Neural progenitor cell (in vitro differentiated cells): Measurements from ENCODE around the gene FAM162A.

ENCODE experiments used
- EZH2 ChIP-seq: fragments of 200-600 bp; sonication (generic); IDR thresholded peaks from 2 replicates; pipeline ENCODE4 v1.6.1; 2017; ENCODE audit warnings: antibody characterized with exemption, mild to moderate bottlenecking, moderate library complexity
- TF ChIP-seq, protein P1 (sequence below): fragments of 200-600 bp; sonication (generic); IDR thresholded peaks from 2 replicates; pipeline ENCODE4 v1.5.1; 2017; ENCODE audit warnings: antibody characterized with exemption, mild to moderate bottlenecking

DNA sequence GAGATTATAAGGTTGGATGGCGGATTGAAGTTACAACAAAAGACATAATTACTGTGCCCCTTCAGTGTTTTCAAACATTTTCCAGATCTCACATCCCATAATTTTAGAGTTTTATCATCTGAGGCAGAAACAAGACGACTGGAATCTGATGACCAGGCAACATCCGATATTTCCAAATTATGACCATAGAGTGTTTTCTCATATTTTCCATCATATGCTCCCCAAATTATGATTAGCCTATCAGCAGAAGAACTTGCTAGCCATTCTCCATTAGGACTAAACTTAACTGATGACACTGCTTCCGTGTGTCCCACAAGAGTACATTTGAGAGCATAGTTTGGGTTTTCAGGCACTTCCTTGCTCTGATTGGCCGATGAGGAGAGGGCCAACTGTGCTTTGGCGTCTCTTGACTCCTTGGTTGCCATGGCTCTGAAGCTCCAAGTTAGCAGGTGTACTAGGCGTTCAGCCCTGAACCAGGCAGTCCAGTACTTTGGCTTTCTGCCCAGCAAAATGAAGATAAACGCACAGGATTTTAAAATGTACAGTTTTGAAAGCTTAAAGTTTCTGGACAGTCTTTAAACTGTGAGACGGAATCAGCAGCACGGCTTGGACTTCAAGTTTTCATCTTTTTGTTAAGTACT, 31.2 kb downstream of the FAM162A start:
- TF ChIP-seq, protein P1, sequence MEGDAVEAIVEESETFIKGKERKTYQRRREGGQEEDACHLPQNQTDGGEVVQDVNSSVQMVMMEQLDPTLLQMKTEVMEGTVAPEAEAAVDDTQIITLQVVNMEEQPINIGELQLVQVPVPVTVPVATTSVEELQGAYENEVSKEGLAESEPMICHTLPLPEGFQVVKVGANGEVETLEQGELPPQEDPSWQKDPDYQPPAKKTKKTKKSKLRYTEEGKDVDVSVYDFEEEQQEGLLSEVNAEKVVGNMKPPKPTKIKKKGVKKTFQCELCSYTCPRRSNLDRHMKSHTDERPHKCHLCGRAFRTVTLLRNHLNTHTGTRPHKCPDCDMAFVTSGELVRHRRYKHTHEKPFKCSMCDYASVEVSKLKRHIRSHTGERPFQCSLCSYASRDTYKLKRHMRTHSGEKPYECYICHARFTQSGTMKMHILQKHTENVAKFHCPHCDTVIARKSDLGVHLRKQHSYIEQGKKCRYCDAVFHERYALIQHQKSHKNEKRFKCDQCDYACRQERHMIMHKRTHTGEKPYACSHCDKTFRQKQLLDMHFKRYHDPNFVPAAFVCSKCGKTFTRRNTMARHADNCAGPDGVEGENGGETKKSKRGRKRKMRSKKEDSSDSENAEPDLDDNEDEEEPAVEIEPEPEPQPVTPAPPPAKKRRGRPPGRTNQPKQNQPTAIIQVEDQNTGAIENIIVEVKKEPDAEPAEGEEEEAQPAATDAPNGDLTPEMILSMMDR: no peak
- no peak for TF ChIP-seq EZH2
